OCI-LY3 (cell line): ENCODE measurements around the gene HOXC9.
A peak's percentile ranks its signal among the peaks of the same experiment; 100 is the strongest.

Source experiments
- EZH2phosphoT487 ChIP-seq: fragments of 200-600 bp; shearing (Covaris generic); IDR thresholded peaks from 2 replicates; pipeline ENCODE4 v1.6.1; 2018; ENCODE audit warnings: antibody characterized with exemption, mixed run types, low read depth
- TF ChIP-seq, protein P1 (sequence below): fragments of 200-600, 300-600 bp; sonication (generic); IDR thresholded peaks from 2 replicates; pipeline ENCODE4 v1.5.1; 2014; ENCODE audit warnings: antibody characterized with exemption, low read length, low read depth

DNA sequence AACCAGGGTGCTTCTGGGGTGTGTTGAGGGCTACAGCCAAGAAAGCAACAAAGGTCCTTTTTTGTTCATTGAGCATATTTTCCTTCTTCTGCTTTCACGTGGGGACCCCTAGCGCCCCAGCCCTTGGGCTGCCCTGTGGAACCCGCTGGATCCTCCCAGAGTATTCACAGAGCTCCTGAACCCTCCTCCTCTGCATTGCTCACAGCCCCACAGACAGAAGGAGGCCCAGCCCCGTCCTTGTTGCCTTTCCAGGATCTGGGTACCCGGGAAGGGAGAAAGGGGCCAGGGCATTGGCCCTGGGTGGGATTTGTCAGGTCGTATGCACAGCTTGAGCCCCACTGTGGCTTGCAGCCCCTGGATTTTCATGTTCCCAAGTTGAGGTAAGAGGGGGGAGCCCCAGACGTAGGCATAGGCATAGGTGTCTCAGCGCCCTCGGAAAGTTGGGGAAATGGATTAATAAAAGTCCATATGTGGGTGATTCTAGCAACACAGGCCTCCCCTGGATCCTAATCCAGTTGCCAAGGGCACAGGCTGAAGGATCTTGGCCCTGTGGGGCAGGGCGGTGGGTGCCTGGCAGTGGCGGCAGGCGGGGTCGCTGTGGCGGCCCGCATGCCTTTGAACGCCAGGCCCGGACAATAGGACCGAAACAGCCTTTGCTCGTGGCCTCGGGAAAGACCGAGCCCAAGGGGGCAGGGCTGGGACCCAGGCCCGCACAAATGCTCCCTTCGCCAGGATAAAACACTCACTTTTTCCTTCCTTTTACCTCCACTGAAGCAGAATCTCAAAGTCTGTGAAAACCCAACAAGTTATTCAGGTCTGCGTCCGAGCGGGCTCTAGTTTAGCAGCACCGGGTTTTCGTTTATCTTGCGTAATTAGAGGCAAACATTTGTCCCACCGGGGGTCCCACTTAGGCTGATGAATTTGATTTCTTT lies 18.1 kb upstream of the HOXC9 start:
- TF ChIP-seq, protein P1, sequence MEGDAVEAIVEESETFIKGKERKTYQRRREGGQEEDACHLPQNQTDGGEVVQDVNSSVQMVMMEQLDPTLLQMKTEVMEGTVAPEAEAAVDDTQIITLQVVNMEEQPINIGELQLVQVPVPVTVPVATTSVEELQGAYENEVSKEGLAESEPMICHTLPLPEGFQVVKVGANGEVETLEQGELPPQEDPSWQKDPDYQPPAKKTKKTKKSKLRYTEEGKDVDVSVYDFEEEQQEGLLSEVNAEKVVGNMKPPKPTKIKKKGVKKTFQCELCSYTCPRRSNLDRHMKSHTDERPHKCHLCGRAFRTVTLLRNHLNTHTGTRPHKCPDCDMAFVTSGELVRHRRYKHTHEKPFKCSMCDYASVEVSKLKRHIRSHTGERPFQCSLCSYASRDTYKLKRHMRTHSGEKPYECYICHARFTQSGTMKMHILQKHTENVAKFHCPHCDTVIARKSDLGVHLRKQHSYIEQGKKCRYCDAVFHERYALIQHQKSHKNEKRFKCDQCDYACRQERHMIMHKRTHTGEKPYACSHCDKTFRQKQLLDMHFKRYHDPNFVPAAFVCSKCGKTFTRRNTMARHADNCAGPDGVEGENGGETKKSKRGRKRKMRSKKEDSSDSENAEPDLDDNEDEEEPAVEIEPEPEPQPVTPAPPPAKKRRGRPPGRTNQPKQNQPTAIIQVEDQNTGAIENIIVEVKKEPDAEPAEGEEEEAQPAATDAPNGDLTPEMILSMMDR: peak; percentile 44
- no peak for TF ChIP-seq EZH2phosphoT487
